GM04504 (cell line): ENCODE data around the gene UCHL3.

Experiments
- DNase-seq: peaks from one replicate; pipeline ENCODE4 v3.0.0-alpha.2; 2012; ENCODE audit warnings: low read depth

UCHL3 gene

DNA sequence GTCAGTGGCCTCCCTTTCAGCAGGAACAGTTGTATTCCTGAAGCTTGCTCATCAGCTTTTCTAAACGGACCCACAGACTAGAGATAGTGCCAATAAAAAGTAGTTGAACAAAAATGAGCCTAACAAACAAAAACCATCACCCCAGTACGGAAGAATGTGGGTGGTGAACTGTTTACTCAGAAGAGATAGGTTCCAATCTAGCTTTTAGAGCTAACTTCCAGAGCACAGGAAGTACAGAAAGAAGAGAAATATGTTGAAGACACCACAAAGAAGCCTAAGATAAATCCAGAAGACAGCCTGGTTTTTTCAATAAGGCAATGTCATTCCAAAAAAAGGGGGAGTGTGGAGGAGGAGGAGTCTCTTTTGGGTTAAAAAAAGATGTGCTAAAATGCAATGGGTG lies 83.7 kb downstream of the UCHL3 start:
- DNase-seq = peak; percentile 91

DNA sequence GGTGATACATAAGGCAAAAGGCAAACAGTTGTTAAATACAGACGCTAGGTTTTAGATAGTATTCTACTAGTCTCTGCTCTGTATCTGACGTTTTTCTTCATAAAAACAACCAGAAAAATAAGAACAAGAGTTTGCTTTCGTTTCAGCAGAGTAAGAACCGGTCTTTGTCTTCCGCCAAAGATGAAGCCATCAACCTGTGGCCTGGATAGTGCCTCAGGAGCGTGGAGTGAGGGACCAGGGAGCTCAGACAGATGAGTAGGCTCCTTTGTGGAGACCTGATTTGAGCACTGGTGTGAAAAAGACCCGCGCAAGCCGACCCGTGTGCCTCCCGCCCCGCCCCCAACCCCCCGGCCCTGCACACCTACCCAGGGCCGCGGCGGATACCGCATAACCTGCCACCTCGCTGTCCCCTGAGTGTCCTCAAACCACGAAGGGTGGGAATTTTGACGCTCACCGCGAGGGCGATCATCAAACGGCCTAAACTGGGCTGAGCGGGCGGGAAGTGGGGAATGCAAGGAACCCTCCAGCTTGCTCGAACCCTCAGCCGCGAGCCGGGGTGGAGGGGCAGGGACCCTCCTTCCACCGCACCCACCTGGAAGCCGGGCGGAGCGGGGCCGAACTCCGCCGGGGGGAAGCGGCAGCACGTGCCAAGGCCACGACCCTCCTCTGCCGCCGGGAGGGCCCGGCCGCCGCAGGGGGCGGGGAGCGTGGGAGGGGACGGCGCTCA lies 85.7 kb downstream of the UCHL3 start:
- DNase-seq = no peak

DNA sequence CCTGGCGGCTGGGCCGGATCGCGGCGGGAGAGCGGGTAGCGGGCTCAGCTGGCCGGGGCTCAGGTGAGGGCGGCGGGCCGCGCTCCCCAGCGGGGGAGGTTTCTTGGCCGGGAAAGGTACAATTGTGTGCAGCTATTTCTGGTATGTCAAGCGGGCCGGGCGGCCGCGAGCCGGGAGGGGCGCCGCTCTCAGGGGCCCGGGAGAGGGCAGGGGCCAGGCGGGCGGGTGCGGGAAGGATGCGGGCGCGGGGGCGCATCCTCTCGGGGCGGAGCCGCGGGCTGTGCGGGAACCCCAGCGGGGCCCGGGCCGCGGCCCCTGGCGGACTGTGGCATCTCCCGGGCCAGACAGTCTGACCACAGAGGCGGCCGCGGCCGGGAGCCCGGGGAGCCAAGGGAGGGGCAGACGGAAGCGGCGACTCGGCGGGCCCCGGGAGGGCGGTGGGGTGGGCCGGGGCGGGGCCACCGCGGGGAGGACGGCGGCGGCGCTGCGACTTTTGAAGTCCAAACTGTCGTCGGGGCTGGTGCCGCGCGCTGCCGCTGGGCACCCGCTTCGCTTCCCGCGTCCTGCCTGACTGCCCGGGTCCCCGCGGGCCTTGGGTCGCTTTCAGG lies 86.3 kb downstream of the UCHL3 start, which contains the start of gene LMO7:
Gene LMO7, plus strand, starts transcription at position 503 of the 608 bp plus-strand sequence. CDS start 328 bp downstream, outside the sequence.
- DNase-seq = peak; percentile 53

DNA sequence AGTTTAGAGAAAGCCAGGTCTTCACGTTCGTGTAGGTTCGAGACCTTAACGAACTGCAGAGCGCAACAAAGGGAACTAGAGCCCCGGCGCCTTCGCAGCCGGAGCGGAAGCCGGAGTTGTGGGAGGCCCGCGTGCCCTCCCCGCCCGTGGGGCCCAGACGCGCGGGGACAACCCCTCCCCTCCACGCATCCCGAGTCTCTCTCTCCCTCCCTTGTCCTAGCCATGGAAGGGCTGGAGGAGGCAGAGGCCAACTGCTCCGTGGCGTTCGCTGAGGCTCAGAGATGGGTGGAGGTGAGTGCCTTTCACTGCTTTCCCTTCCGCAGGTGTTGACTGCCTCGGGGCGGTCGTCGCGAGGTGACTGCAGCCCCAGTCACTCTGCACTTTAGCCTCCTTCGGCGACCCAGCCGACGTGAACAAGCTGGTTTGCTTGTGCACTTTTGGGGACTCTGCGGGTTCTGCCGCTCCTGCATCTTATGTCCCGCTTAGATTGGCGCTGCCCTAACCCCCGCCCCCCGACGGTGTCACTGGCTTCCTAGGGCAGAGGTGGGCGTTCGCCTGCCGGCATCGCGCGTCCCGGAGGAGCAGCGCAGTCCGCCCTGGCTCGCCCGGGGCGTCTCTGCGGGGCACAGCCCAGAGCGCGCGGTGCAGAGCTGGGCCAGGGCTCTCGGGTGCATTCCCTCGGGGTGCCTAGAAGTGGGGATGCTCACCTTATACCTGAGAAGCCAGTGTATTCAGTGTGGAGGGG lies 87.0 kb downstream of the UCHL3 start:
- no peak for DNase-seq

DNA sequence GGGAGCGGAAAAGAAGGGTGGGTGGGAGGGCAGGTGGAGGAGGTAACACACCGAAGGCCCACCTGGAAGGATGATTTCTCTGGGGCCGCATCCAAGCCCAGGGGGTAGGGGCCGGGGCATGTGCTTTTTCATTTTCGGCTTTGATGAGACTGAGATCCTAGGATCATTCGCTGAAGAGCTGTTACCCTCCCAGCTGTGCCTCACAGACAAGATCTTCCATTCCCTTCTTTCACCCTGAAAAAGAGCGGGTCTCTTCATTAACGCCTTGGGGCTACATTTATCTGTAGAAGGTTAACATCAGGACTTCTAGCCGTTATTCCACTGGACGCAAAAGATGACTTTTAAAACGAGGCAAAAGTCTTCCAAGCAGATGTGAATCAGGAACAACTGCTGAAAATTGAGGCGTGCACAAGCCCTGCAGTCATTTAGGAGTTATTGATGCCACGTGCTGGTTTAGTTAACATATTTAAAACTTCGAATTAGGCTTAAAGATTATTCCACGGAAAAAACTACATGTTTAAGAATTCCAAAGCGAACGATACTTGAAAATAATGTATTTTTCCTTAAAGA lies 87.7 kb downstream of the UCHL3 start:
- DNase-seq = no peak

DNA sequence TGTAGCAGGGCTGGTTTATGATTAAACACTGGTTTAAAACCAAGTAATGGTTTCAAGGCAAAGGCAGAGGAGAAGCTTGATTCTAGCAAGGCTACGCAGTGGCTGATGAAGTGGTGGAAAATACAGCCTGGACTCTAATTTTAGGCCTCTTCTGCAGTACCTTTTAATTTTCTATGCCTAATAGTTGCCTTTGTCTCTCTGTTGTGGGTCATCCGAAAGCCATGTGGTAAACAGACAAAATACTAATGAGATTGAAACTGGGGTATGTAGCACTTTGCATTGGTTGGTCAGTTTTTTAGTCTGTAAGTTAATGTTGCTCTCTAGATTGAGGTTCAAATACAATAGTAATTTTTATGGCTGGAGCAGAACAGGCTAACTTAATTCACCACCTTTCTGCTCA lies 89.9 kb downstream of the UCHL3 start:
- no peak for DNase-seq

DNA sequence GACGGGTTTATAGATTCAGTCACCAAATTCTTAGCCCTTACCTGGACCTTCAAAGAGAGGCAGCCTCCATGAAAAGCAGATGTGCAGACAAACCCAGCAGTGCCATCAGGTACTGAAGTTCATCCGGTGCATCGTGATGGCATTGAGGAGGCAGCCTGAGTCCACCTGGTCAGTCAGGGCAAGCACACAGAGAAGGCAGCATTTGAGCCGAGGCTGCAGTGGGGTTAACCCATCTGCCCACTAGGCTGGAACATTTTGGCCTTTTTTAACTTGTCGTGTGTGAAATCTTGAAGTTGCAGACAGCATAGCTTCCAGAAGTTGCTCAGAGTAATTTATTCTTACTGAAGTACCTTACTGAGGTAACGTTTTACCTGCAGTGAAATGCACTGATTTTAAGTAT lies 91.4 kb downstream of the UCHL3 start:
- DNase-seq = no peak

DNA sequence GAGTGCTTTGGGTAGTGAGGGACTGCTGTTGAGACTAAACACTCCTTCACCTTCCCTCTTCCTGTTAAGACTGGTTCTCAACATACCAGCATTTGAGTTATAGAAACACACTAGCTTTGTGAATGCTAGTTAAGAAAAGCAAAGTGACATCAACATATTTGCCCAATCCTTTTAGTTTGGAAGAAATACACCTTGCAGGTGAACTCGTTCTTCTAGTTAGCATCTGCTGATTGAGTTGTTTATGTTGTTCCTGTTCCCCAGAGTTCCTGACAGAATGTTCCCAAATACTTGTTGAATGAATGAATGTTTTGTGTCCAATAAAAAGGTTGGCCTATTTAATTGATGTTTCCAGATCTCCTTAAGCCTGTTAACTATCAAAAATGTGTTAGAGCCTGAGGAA lies 93.6 kb downstream of the UCHL3 start:
- no peak for DNase-seq

DNA sequence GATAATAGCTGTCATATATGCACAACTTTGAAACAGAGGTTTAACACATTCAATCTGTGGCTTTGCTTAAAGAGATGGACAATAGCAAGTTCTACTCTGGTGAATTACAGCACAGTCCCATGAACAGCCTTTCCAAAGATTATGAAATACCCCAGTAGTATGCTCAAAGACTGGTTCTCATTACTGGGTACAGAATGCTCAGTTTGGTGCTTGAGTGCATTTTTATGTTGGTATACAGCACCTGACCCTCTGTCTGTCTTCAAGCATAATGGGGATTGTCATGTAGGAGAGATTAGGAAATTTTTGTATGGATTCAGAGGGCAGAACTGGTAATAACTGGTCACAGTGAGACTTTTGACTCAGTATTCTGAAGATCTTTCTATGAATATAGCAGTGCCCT lies 94.1 kb downstream of the UCHL3 start:
- no peak for DNase-seq

DNA sequence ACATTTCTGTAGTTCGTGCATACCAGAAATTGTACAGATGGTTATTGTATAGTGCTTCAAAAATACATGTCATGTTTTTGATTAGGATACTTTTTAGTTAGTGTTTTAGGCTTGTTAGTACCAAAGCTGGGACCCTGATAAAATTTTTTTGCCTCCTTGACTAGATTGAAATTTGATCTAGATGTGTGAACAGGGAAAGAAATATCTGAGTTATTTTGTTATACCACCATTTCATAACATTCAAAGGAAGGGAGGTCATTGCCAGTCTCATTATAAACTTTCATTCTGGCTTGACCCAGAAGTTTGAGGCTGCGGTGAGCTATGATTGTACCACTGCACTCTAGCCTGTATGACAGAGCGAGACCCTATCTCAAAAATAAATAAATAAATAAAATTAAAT lies 95.5 kb downstream of the UCHL3 start:
- DNase-seq = no peak

DNA sequence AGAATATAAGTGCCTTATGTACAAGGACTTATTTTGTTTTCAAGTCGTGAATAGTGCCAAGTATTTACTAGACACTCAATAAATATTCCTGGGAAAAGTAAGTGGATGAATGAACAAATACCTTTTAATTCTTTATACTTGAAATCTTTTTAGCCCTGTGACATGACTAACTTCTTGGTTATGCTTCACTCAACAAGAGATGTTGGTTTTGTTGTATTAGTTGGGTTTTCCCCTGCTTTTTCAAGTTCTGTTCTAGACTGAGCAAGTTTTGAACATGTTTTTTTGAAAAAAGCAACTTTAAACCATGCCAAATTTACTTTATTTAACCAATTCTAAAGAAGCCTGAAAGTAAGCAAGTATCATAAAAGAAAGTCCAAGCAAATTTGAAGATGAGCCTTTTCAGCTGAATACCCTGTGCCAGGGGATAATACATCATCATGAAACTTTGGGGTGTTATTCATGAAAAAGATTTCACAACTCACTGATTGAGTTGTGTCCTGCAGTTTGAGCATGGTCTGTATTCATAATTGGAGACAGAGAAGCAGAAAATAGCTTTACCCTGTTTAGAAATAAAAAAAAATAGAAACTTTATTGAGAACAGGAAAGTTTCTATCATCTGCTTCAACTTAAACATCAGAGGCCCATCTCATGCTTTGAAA lies 97.7 kb downstream of the UCHL3 start:
- no peak for DNase-seq

DNA sequence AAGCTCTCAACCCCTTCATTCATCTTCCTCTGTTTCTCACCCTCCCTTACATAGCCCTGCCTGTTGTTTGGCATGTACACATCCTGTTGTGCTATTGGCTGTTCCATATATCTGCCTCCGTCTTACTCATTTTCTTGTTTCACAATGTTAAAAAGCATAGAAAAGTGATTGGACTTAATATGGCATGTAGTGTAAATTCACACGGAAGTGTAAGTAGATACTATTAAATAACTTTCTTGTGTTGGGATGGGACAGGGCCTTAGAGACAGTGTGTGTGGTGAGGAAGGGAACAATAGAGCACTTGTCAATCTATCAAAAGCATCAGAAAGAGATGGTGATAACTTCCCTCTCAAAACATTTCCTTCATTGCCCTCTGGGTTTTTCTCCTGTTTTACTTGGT lies 98.9 kb downstream of the UCHL3 start:
- DNase-seq = no peak

DNA sequence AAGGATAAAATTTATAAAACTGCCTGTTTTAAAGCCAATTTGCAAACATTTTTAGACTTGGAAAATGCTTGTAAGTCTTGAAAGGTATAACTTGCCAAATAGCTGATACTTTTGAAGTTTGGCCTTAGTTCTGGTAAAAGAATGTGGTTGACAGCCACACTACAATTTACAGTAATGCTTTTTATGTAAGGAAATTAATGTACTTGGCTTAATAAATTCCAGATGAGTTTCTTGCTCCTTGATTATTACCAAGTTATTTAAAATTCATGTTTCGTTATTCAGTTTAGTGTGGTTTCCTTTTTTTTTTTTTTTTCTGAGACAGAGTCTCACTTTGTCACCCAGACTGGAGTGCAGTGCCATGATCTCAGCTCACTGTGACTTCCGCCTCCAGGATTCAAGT lies 101.4 kb downstream of the UCHL3 start:
- no peak for DNase-seq

DNA sequence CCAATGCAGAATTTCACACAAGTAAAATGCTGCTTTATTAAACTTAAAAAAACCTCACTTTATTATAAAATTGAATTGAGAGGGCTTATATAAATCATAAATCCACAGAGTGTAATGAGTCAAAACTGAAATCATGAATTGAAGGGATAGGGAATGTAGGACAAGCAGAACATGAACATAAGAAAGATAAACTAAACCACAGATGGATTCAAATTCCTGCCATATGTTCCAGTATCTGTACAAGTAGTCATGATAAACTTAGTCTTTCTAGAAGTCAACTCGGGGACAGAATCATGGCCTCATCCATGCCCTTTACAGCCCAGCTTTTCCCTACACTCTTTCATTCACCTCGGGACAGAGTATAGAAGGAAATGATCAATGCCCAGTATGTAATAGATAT lies 103.1 kb downstream of the UCHL3 start:
- no peak for DNase-seq
